Measurements from ENCODE around the gene TTC39A. TPM values are rescaled to one million over a fixed set of nuclear protein-coding genes. Genes with fewer than 3 reads are reported as not detected.

The TTC39A gene
- total RNA-seq, 2 donors from 2014 or later, result 12.8 to 20.7 TPM

DNA sequence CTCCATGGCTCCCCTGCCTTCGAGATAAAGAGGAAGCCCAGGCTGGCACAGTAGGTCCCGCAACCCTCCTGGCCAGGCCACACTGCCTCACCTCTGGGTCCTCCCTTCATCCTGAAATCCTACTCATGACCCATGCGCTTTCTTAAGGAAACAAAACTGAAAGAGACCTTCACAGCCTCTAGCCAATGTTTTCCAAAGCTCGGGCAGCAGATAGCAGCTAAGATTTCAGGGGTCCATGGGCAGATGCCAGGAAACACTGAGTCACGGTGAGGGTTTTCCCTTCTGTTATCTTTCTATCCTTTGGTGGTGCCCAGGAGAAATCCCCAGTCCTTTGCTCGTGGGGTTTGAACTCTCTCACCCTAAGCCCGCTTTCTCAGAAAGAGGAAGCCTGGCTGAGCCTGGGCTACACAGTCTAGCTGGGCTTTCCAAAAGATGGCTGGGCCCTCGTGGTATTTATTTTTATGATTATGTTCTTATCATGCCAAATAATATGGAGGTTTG is 26.6 kb downstream of the TTC39A start:
- H3K4me3 ChIP-seq (ENCODE audit: low read length), result no peak overlapping the region
- no peak for TF ChIP-seq CTCF (conservative IDR thresholded peaks at IDR 0.05)
- H3K4me1 ChIP-seq (ENCODE audit: control insufficient read depth, insufficient read depth, low read length), result peaks cover 9% of the 10 kb centered on the region
- Mint-ChIP-seq H3K36me3 (ENCODE audit: low read depth) (peaks cover 15% of the 10 kb centered on the region), H3K4me1 (peaks cover 10% of the 10 kb centered on the region), H3K4me3 (no peak overlapping the region), H3K27me3 (ENCODE audit: insufficient read depth) (peaks cover 1% of the 10 kb centered on the region), H3K27ac (no peak overlapping the region), H3K9me3 (peaks cover 21% of the 10 kb centered on the region)
- H3K9me3 ChIP-seq (ENCODE audit: control insufficient read depth, low read length), result peaks cover 22% of the 10 kb centered on the region
- no peaks in the 10 kb centered on the region for H3K27me3 ChIP-seq (ENCODE audit: control insufficient read depth, insufficient read depth, low read length, poor library complexity, severe bottlenecking)
- WGBS, 2 experiments (ENCODE audit: insufficient coverage in 1 of 2, insufficient read length in 1 of 2), result 90 to 96% methylated on average over 4 to 8 of the region's 8 CpGs
- DNase-seq, result no peak
- no peak overlapping the region for H3K9ac ChIP-seq (ENCODE audit: extremely low read depth, low read length, poor library complexity, severe bottlenecking)
- H3K27ac ChIP-seq (ENCODE audit: low read depth, low read length), result no peak overlapping the region
- no peaks in the 10 kb centered on the region for H3K36me3 ChIP-seq (ENCODE audit: control insufficient read depth, insufficient read depth, low read length)

- no peak overlapping the region for H3K27ac ChIP-seq (ENCODE audit: low read depth, low read length)
- no peak for TF ChIP-seq CTCF (conservative IDR thresholded peaks at IDR 0.05)
- H3K36me3 ChIP-seq (ENCODE audit: control insufficient read depth, insufficient read depth, low read length), result no peaks in the 10 kb centered on the region
- no peak overlapping the region for H3K9ac ChIP-seq (ENCODE audit: extremely low read depth, low read length, poor library complexity, severe bottlenecking)
- peaks cover 17% of the 10 kb centered on the region for H3K36me3 Mint-ChIP-seq (ENCODE audit: low read depth)
- peaks cover 25% of the 10 kb centered on the region for H3K9me3 ChIP-seq (ENCODE audit: control insufficient read depth, low read length)
- peaks cover 3% of the 10 kb centered on the region for H3K27me3 Mint-ChIP-seq (ENCODE audit: insufficient read depth)
- H3K4me1 ChIP-seq (ENCODE audit: control insufficient read depth, insufficient read depth, low read length), result peaks cover 9% of the 10 kb centered on the region
- peaks cover 10% of the 10 kb centered on the region for H3K4me1 Mint-ChIP-seq
- H3K27me3 ChIP-seq (ENCODE audit: control insufficient read depth, insufficient read depth, low read length, poor library complexity, severe bottlenecking), result no peaks in the 10 kb centered on the region
- WGBS, 2 experiments (ENCODE audit: insufficient coverage in 1 of 2, insufficient read length in 1 of 2), result 89 to 95% methylated on average over 3 to 6 of the region's 6 CpGs
- no peak overlapping the region for H3K27ac Mint-ChIP-seq
- H3K4me3 ChIP-seq (ENCODE audit: low read length), result no peak overlapping the region
- H3K9me3 Mint-ChIP-seq, result peaks cover 23% of the 10 kb centered on the region
- H3K4me3 Mint-ChIP-seq, result no peak overlapping the region
- peak; percentile 41 for DNase-seq
Observed at GRCh38 chr1:51303315-51303714, 27.0 kb downstream of the TTC39A start.

DNA sequence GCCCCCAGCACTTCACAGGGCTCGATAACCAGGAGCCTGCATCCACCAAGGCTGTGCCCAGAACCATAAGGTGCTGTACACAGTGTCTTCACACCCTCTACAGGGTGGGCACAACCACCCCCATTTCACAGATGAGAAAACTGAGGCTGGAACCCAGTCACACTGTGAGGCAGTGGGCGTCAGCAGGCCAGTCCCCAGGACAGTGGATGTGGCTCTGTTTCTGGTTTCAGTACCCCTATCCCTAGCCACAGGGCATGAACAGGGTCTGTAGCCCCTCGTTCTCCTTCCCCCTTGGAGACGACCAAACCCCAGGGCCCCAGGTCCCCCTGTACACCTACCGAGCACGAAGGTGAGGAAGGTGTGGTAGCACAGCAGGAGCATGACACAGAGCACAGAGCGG is 27.6 kb downstream of the TTC39A start:
- Histone ChIP-seq H3K27me3 (ENCODE audit: control insufficient read depth, insufficient read depth, low read length, poor library complexity, severe bottlenecking) (no peaks in the 10 kb centered on the region), H3K27ac (ENCODE audit: low read depth, low read length) (no peak overlapping the region), H3K4me1 (ENCODE audit: control insufficient read depth, insufficient read depth, low read length) (peaks cover 9% of the 10 kb centered on the region), H3K9ac (ENCODE audit: extremely low read depth, low read length, poor library complexity, severe bottlenecking) (no peak overlapping the region), H3K36me3 (ENCODE audit: control insufficient read depth, insufficient read depth, low read length) (no peaks in the 10 kb centered on the region), H3K9me3 (ENCODE audit: control insufficient read depth, low read length) (peaks cover 25% of the 10 kb centered on the region), H3K4me3 (ENCODE audit: low read length) (no peak overlapping the region)
- Mint-ChIP-seq H3K9me3 (peaks cover 25% of the 10 kb centered on the region), H3K27ac (no peak overlapping the region), H3K4me3 (no peak overlapping the region), H3K27me3 (ENCODE audit: insufficient read depth) (peaks cover 7% of the 10 kb centered on the region), H3K36me3 (ENCODE audit: low read depth) (peaks cover 17% of the 10 kb centered on the region), H3K4me1 (peaks cover 10% of the 10 kb centered on the region)
- WGBS, 2 experiments (ENCODE audit: insufficient coverage in 1 of 2, insufficient read length in 1 of 2), result 90 to 100% methylated on average over 4 to 7 of the region's 7 CpGs
- DNase-seq, result no peak
- TF ChIP-seq CTCF (conservative IDR thresholded peaks at IDR 0.05), result no peak
